AG09309 (cell line): Measurements from ENCODE around the gene ZGLP1.

Source experiments
- DNase-seq: peaks from one replicate; pipeline ENCODE4 v3.0.0-alpha.2; 2010; ENCODE audit warnings: low read depth
- H3K4me3 ChIP-seq: 2 replicates; pipeline ENCODE4 v1.5.1; 2011; ENCODE audit warnings: mild to moderate bottlenecking, low read depth, low read length, moderate library complexity; ENCODE audit not compliant: control insufficient read depth
- TF ChIP-seq, protein P1 (sequence below): IDR thresholded peaks from 2 replicates; pipeline ENCODE4 v1.5.1; 2011; ENCODE audit warnings: mild to moderate bottlenecking, low read depth, low read length, inconsistent platforms; ENCODE audit not compliant: insufficient read depth, control insufficient read depth; ENCODE audit errors: missing control alignments

ZGLP1 gene

DNA sequence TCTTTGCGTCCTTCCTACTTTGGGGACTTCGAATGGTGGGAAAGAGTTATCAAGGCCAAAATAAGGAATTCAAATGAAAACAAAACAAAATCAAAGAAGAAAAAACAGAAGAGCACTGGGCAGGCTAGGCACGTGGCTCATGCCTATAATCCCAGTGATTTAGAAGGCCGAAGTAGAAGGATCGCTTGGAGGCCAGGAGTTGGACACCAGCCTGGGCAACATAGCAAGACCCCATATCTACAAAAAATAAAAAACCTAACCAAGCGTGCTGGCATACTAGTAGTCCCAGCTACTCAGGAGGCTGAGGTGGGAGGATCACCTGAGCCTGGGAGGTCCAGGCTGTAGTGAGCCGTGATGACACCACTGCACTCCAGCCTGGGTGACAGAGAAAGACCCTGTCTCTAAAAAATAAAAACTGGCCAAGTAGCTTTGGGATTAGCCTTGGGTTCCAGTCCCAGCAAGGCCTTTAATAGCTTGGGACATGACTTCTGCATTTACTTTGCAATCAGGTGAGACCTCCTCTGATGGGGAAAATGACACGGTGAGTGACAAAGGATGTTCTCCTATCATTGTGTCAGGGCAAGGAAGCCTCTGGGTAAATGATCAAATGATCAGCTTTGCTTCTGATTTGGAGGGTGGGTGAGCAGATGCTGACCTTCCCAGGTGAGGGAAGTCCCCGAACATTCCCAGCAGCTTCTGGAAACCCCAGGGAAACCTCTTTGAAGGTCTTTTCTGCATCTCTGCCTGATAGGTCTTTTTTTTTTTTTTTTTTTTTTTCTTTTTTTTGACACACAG lies 31.6 kb downstream of the ZGLP1 start:
- TF ChIP-seq, protein P1, sequence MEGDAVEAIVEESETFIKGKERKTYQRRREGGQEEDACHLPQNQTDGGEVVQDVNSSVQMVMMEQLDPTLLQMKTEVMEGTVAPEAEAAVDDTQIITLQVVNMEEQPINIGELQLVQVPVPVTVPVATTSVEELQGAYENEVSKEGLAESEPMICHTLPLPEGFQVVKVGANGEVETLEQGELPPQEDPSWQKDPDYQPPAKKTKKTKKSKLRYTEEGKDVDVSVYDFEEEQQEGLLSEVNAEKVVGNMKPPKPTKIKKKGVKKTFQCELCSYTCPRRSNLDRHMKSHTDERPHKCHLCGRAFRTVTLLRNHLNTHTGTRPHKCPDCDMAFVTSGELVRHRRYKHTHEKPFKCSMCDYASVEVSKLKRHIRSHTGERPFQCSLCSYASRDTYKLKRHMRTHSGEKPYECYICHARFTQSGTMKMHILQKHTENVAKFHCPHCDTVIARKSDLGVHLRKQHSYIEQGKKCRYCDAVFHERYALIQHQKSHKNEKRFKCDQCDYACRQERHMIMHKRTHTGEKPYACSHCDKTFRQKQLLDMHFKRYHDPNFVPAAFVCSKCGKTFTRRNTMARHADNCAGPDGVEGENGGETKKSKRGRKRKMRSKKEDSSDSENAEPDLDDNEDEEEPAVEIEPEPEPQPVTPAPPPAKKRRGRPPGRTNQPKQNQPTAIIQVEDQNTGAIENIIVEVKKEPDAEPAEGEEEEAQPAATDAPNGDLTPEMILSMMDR: no peak
- no peak overlapping the region for H3K4me3 ChIP-seq
- no peak for DNase-seq

DNA sequence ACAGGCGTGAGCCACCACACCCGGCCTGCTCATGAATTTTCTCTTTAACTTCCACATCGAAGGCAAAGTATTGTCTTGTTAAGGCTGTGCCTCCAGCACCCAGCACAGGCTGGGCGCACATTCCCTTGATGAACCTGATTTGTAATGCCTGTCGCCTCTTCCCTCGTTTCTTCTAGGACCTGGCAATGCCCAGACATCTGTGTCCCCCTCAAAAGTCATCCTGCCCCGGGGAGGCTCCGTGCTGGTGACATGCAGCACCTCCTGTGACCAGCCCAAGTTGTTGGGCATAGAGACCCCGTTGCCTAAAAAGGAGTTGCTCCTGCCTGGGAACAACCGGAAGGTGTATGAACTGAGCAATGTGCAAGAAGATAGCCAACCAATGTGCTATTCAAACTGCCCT lies 35.0 kb downstream of the ZGLP1 start:
- TF ChIP-seq, protein P1: no peak
- DNase-seq: no peak
- no peak overlapping the region for H3K4me3 ChIP-seq

DNA sequence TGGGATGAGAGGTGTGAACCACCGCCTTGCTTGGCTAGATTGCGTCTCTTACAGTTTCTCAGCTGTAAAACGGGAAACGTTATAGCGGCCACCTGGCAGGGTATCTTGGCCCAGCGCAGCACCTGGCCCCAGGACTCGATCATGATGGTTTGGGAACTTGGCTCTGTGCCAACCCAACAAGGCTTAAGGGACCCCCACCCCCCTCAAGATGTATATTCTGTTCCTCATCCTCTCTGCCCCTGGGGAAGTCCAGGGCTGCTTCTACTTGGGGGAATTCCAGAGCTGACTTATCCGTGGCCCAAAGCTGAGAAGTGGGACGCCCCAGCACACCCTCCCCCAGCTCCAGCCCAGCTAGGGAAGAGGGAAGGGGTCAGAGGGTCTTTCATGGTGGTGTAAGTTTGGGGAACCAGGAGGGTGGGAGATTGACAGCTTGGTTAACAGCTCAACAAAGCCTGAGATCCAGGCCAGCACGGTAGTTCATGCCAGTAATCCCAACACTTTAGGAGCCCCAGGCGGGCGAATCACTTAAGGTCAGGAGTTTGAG lies 38.0 kb downstream of the ZGLP1 start:
- peak overlapping the region; percentile 44 for H3K4me3 ChIP-seq

DNA sequence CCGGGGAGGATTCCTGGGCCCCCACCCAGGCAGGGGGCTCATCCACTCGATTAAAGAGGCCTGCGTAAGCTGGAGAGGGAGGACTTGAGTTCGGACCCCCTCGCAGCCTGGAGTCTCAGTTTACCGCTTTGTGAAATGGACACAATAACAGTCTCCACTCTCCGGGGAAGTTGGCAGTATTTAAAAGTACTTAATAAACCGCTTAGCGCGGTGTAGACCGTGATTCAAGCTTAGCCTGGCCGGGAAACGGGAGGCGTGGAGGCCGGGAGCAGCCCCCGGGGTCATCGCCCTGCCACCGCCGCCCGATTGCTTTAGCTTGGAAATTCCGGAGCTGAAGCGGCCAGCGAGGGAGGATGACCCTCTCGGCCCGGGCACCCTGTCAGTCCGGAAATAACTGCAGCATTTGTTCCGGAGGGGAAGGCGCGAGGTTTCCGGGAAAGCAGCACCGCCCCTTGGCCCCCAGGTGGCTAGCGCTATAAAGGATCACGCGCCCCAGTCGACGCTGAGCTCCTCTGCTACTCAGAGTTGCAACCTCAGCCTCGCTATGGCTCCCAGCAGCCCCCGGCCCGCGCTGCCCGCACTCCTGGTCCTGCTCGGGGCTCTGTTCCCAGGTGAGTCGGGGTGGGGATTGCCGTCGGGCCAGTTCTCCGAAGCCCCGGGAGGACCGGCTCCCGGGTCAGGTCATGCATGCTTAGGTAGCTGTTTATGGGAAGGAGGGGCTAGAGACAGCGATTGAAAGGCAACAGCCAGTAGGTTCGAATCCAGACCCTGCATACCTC lies 38.8 kb downstream of the ZGLP1 start, which contains the start of gene ICAM1:
Gene ICAM1, plus strand, starts transcription at position 505 of the 779 bp plus-strand sequence. Its CDS starts 40 bp downstream, at position 545.
- DNase-seq: no peak
- TF ChIP-seq, protein P1: no peak
- H3K4me3 ChIP-seq: peak within 1 kb of the TSS; percentile 44

More for the DNA sequence above, 38.0 kb downstream of the ZGLP1 start:
- no peak for DNase-seq
- TF ChIP-seq, protein P1: no peak

DNA sequence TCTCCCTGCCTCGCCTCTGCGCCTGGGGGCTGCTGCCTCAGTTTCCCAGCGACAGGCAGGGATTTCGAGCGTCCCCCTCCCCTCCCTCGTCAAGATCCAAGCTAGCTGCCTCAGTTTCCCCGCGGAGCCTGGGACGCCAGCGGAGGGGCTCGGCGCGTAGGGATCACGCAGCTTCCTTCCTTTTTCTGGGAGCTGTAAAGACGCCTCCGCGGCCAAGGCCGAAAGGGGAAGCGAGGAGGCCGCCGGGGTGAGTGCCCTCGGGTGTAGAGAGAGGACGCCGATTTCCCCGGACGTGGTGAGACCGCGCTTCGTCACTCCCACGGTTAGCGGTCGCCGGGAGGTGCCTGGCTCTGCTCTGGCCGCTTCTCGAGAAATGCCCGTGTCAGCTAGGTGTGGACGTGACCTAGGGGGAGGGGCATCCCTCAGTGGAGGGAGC lies 39.4 kb downstream of the ZGLP1 start:
- DNase-seq: no peak

More for the DNA sequence above, 39.4 kb downstream of the ZGLP1 start:
- TF ChIP-seq, protein P1: no peak
- peak overlapping the region; percentile 28 for H3K4me3 ChIP-seq
